Measurements from ENCODE around the gene CIB2.

- TF ChIP-seq EZH2 (IDR thresholded peaks at IDR 0.05; ENCODE audit: borderline replicate concordance, insufficient read depth, low read depth, low read length, poor library complexity, severe bottlenecking) (no peak), CTCF (IDR thresholded peaks at IDR 0.05) (no peak)
Measured at GRCh38 chr15:78082106-78082742, 49.0 kb downstream of the CIB2 start.
